ENCODE measurements around the gene FSTL1. TPM values are rescaled to one million over a fixed set of nuclear protein-coding genes. Genes with fewer than 3 reads are reported as not detected.

Gene FSTL1
- polyA plus RNA-seq, 1 of the 3 experiments (the other 2 are of a cell fraction) = 329 TPM

GRCh38 chr3:120410541-120410940 is 40.3 kb downstream of the FSTL1 start:
- Histone ChIP-seq H3K4me2 (no peak overlapping the region), H3K4me1 (ENCODE audit: control insufficient read depth in 1 of 2, insufficient read depth in 2 of 2, low read depth in 1 of 2, low read length in 1 of 2) (no peaks in the 10 kb centered on the region; a peak in 1 of 4 replicates), H3F3A (replicated peaks; ENCODE audit: insufficient read depth) (no peaks in the 10 kb centered on the region), H3K36me3 (replicated peaks in 1 of 2; ENCODE audit: control insufficient read depth in 1 of 2, insufficient read depth in 2 of 2, low read length in 1 of 2) (peaks cover 83 to 86% of the 10 kb centered on the region in 2 experiments), H3K4me3 (ENCODE audit: low read depth in 2 of 2, low read length in 1 of 2) (no peak overlapping the region), H2AFZ (ENCODE audit: low read depth) (no peak overlapping the region), H3K27ac (ENCODE audit: low read depth in 2 of 2, low read length in 1 of 2) (no peak overlapping the region), H4K20me1 (ENCODE audit: insufficient read depth) (no peaks in the 10 kb centered on the region), H3K9me2 (no peaks in the 10 kb centered on the region), H3K27me3 (ENCODE audit: insufficient read depth) (no peaks in the 10 kb centered on the region), H3K9ac (no peak overlapping the region), H3K79me2 (ENCODE audit: insufficient read depth) (peaks cover 32% of the 10 kb centered on the region), H3K9me3 (no peaks in the 10 kb centered on the region)
- POLR2A ChIA-PET = no interaction called here
- no peak for DNase-seq
- CTCF ChIA-PET = interaction anchor here (0.6 to 2.4 kb wide), 5 partner anchors 9 to 519 kb away, joined by 3 to 7 read pairs (median 3); no protein-coding TSS in a partner anchor
- TF ChIP-seq TEAD4 (IDR thresholded peaks at IDR 0.05; ENCODE audit: borderline replicate concordance, insufficient read depth) (no peak), FOXM1 (IDR thresholded peaks at IDR 0.05; ENCODE audit: low read depth) (no peak), CTCF (IDR thresholded peaks at IDR 0.05) (no peak), RCOR1 (IDR thresholded peaks at IDR 0.05; ENCODE audit: low read length) (no peak), PBX3 (IDR thresholded peaks at IDR 0.05) (no peak), SMC3 (IDR thresholded peaks at IDR 0.05; ENCODE audit: low read depth, low read length) (no peak), MAX (IDR thresholded peaks at IDR 0.05; ENCODE audit: low read depth) (no peak)
- WGBS (ENCODE audit: low lambda C conversion rate) = 94% methylated on average over 1 of the region's 1 CpG

- no peak for DNase-seq
- H3F3A ChIP-seq (replicated peaks; ENCODE audit: insufficient read depth) = no peaks in the 10 kb centered on the region
- 99% methylated on average over 3 of the region's 3 CpGs for WGBS (ENCODE audit: low lambda C conversion rate)
- no peaks in the 10 kb centered on the region for H4K20me1 ChIP-seq (ENCODE audit: insufficient read depth)
- H2AFZ ChIP-seq (ENCODE audit: low read depth) = no peak overlapping the region
- no peaks in the 10 kb centered on the region for H3K9me2 ChIP-seq
- H3K4me3 ChIP-seq (ENCODE audit: low read depth in 2 of 2, low read length in 1 of 2) = no peak overlapping the region
- peaks cover 28% of the 10 kb centered on the region for H3K79me2 ChIP-seq (ENCODE audit: insufficient read depth)
- no peaks in the 10 kb centered on the region; a peak in 1 of 4 replicates for H3K4me1 ChIP-seq (ENCODE audit: control insufficient read depth in 1 of 2, insufficient read depth in 2 of 2, low read depth in 1 of 2, low read length in 1 of 2)
- no peaks in the 10 kb centered on the region for H3K27me3 ChIP-seq (ENCODE audit: insufficient read depth)
- TF ChIP-seq JUND (IDR thresholded peaks at IDR 0.05) = no peak
- TF ChIP-seq ZBTB33 (IDR thresholded peaks at IDR 0.05; ENCODE audit: borderline replicate concordance, low read depth) = no peak
- TF ChIP-seq PBX3 (IDR thresholded peaks at IDR 0.05) = no peak
- TF ChIP-seq TEAD4 (IDR thresholded peaks at IDR 0.05; ENCODE audit: borderline replicate concordance, insufficient read depth) = no peak
- no peak for TF ChIP-seq GABPA (IDR thresholded peaks at IDR 0.05; ENCODE audit: low read depth)
- no peak for TF ChIP-seq EP300 (IDR thresholded peaks at IDR 0.05; ENCODE audit: borderline replicate concordance in 1 of 2, low read depth in 1 of 2, low read length in 1 of 2)
- TF ChIP-seq CTCF (IDR thresholded peaks at IDR 0.05) = no peak
- no peak for TF ChIP-seq SIN3A (IDR thresholded peaks at IDR 0.05; ENCODE audit: borderline replicate concordance, low read depth, low read length)
- TF ChIP-seq FOXM1 (IDR thresholded peaks at IDR 0.05; ENCODE audit: low read depth) = no peak
- H3K9me3 ChIP-seq = no peaks in the 10 kb centered on the region
- no peak overlapping the region; a peak in 1 of 4 replicates for H3K27ac ChIP-seq (ENCODE audit: low read depth in 2 of 2, low read length in 1 of 2)
- CTCF ChIA-PET = interaction anchor here (0.6 to 2.4 kb wide), 6 partner anchors 9 to 519 kb away, joined by 3 to 7 read pairs (median 3); no protein-coding TSS in a partner anchor
- POLR2A ChIA-PET = no interaction called here
- H3K4me2 ChIP-seq = no peak overlapping the region
- no peak overlapping the region for H3K9ac ChIP-seq
- H3K36me3 ChIP-seq (replicated peaks in 1 of 2; ENCODE audit: control insufficient read depth in 1 of 2, insufficient read depth in 2 of 2, low read length in 1 of 2) = peaks cover 84 to 86% of the 10 kb centered on the region in 2 experiments
Measured at GRCh38 chr3:120410116-120410515, 40.7 kb downstream of the FSTL1 start.

Measured in SK-N-SH (cell line).